Measurements from ENCODE around the gene HK2.

The HK2 gene

DNA sequence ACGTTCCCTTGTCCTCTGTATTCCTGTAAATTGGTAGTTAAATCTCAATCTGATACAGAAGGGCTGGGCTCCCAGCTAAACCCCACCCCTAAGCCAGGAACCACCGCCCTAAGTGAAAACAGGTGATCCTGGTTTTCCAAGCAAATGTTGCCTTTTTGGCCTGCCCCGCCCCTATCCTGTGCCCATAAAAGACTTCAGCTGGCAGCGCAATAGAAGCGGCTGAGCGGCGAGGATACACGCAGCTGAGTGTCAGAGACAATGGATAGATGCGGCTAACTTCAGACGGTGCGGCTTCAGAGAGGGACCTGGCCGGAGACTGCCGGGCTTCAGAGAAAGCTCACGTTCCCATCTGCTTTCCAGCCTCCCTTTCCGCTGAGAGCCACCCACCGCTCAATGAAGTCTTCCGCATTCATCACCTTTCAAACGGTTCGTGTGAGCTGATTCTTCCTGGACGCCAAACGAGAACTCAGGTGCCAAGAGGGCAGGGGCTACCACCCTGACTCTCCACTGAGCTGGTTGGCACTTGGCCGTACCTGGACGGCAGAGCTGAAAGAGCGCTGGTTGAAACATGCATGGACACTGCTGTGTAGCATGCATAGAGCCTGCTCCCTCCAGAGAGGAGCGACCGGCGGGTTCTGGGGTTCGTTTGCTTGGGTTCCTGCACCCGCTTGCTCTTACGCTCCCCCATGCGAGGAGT, 75.0 kb downstream of the HK2 start:
- H3K27me3 ChIP-seq (ENCODE audit: control insufficient read depth in 2 of 2, insufficient read depth in 2 of 2, low read length in 2 of 2), result peaks cover 0 to 2% of the 10 kb centered on the region in 2 donors

DNA sequence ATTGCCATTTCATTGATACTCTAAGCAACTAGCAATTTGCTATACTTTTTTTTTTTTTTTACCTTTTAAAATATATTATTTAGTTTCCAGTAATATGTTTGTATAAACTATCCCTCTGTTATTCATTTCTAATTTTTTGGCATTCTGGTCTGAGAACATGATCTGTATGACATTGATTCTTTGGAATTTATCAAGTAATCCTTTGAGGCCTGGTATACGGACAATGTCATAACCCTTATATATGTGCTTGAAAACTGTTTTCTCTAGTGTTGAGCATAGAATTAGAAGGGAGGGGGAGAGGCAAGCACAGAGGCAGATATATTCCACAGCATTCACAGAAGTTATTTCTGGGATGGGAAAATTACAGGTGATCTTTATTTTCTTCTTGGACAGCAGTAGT, 76.3 kb downstream of the HK2 start:
- Histone ChIP-seq H3K27me3 (ENCODE audit: control insufficient read depth in 2 of 2, insufficient read depth in 2 of 2, low read length in 2 of 2) (peaks cover 0 to 2% of the 10 kb centered on the region in 2 donors), H3K36me3 (ENCODE audit: control insufficient read depth in 2 of 2, insufficient read depth in 2 of 2, low read length in 2 of 2) (no peaks in the 10 kb centered on the region), H3K4me1 (ENCODE audit: control insufficient read depth in 2 of 2, insufficient read depth in 2 of 2, low read length in 2 of 2) (peaks cover 0 to 6% of the 10 kb centered on the region in 2 donors), H3K9ac (ENCODE audit: low read depth in 1 of 2, low read length in 2 of 2) (no peak overlapping the region), H3K4me3 (ENCODE audit: low read length in 2 of 2) (no peak overlapping the region), H3K9me3 (ENCODE audit: control insufficient read depth in 2 of 2, low read length in 2 of 2) (no peaks in the 10 kb centered on the region), H3K27ac (ENCODE audit: low read depth in 2 of 2, low read length in 2 of 2) (no peak overlapping the region)

More for the DNA sequence above, 75.0 kb downstream of the HK2 start:
- Histone ChIP-seq H3K4me3 (ENCODE audit: low read length in 2 of 2) (peak overlapping the region in 1 of 2 donors; percentile 55), H3K9me3 (ENCODE audit: control insufficient read depth in 2 of 2, low read length in 2 of 2) (no peaks in the 10 kb centered on the region), H3K27ac (ENCODE audit: low read depth in 2 of 2, low read length in 2 of 2) (no peak overlapping the region), H3K9ac (ENCODE audit: low read depth in 1 of 2, low read length in 2 of 2) (no peak overlapping the region), H3K4me1 (ENCODE audit: control insufficient read depth in 2 of 2, insufficient read depth in 2 of 2, low read length in 2 of 2) (peaks cover 0 to 6% of the 10 kb centered on the region in 2 donors), H3K36me3 (ENCODE audit: control insufficient read depth in 2 of 2, insufficient read depth in 2 of 2, low read length in 2 of 2) (no peaks in the 10 kb centered on the region)

DNA sequence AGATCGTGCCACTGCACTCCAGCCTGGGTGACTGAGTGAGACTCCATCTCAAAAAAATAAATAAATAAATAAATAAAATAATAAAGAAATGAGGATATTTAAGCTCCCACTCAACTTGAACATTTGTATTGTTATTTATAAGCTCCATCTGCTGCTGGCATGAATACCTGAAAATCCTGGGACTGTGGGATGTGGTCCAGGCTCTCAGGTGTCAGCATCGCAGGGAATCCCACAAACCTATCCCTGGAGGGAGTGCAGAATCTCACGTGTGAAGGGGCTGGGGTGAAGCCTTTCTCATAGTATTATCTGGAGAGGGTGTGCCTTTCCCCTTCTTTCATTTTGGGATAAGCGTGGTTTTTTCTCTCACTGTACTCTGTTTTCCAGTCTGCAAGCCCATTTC, 77.1 kb downstream of the HK2 start:
- Histone ChIP-seq H3K4me3 (ENCODE audit: low read length in 2 of 2) (no peak overlapping the region), H3K9me3 (ENCODE audit: control insufficient read depth in 2 of 2, low read length in 2 of 2) (no peaks in the 10 kb centered on the region), H3K4me1 (ENCODE audit: control insufficient read depth in 2 of 2, insufficient read depth in 2 of 2, low read length in 2 of 2) (peaks cover 0 to 6% of the 10 kb centered on the region in 2 donors), H3K36me3 (ENCODE audit: control insufficient read depth in 2 of 2, insufficient read depth in 2 of 2, low read length in 2 of 2) (no peaks in the 10 kb centered on the region), H3K27ac (ENCODE audit: low read depth in 2 of 2, low read length in 2 of 2) (no peak overlapping the region), H3K9ac (ENCODE audit: low read depth in 1 of 2, low read length in 2 of 2) (no peak overlapping the region), H3K27me3 (ENCODE audit: control insufficient read depth in 2 of 2, insufficient read depth in 2 of 2, low read length in 2 of 2) (peaks cover 0 to 2% of the 10 kb centered on the region in 2 donors)

GRCh38 chr2:74915743-74916142, 81.8 kb downstream of the HK2 start:
- H3K27me3 ChIP-seq (ENCODE audit: control insufficient read depth in 2 of 2, insufficient read depth in 2 of 2, low read length in 2 of 2), result peaks cover 0 to 5% of the 10 kb centered on the region in 2 donors

GRCh38 chr2:74916394-74916793, 82.5 kb downstream of the HK2 start:
- Histone ChIP-seq H3K27me3 (ENCODE audit: control insufficient read depth in 2 of 2, insufficient read depth in 2 of 2, low read length in 2 of 2) (peaks cover 0 to 5% of the 10 kb centered on the region in 2 donors), H3K9ac (ENCODE audit: low read depth in 1 of 2, low read length in 2 of 2) (no peak overlapping the region)

More at GRCh38 chr2:74915743-74916142, 81.8 kb downstream of the HK2 start:
- Histone ChIP-seq H3K36me3 (ENCODE audit: control insufficient read depth in 2 of 2, insufficient read depth in 2 of 2, low read length in 2 of 2) (no peaks in the 10 kb centered on the region), H3K4me1 (ENCODE audit: control insufficient read depth in 2 of 2, insufficient read depth in 2 of 2, low read length in 2 of 2) (peaks cover 3% of the 10 kb centered on the region in 2 donors), H3K27ac (ENCODE audit: low read depth in 2 of 2, low read length in 2 of 2) (no peak overlapping the region), H3K9ac (ENCODE audit: low read depth in 1 of 2, low read length in 2 of 2) (no peak overlapping the region), H3K4me3 (ENCODE audit: low read length in 2 of 2) (no peak overlapping the region), H3K9me3 (ENCODE audit: control insufficient read depth in 2 of 2, low read length in 2 of 2) (no peaks in the 10 kb centered on the region)

DNA sequence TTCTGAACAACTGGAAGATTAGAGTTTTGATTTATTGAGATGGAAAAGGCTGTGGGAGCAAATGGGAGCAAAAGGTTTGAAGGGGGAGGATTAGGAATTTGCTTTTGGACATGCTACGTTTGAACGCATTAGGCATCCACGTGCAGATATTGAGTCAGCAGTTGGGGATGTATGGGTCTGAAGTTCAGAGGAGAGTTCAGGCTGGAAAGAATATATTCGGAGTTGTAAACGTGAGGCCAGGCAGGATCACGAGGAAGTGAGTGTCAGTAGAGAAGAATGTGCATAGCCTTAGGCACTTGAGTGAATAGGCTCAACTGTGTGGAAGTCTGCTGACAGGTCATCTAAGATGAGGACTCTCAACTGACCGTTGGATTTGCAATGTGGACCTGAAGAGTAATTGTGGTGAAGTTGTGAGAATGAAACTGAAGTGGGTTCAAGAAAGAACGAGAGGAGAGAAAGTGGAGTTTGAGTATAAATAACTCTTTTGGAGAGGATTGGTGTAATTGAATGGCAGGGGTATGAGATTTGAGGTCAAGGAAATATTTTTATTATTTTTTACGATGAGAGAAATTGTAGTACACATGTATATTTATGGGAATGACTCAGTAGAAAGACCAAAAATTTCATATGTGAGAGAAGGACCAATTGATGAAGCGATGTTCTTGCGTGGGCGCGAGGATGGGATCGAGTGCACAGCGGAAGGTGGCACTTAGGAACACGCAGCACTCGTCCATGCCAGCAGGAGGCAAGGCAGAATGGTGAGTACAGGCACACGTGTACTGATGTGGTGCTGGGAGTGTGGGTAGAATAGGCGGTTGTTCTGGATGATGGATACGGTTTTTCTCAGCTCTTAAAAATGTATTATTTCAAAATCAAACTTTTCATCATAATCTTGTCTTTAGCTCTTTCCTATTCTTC, 84.0 kb downstream of the HK2 start:
- Histone ChIP-seq H3K4me1 (ENCODE audit: control insufficient read depth in 2 of 2, insufficient read depth in 2 of 2, low read length in 2 of 2) (peaks cover 3% of the 10 kb centered on the region in 2 donors), H3K9me3 (ENCODE audit: control insufficient read depth in 2 of 2, low read length in 2 of 2) (no peaks in the 10 kb centered on the region), H3K4me3 (ENCODE audit: low read length in 2 of 2) (no peak overlapping the region), H3K36me3 (ENCODE audit: control insufficient read depth in 2 of 2, insufficient read depth in 2 of 2, low read length in 2 of 2) (no peaks in the 10 kb centered on the region), H3K9ac (ENCODE audit: low read depth in 1 of 2, low read length in 2 of 2) (no peak overlapping the region), H3K27ac (ENCODE audit: low read depth in 2 of 2, low read length in 2 of 2) (no peak overlapping the region), H3K27me3 (ENCODE audit: control insufficient read depth in 2 of 2, insufficient read depth in 2 of 2, low read length in 2 of 2) (peaks cover 0 to 3% of the 10 kb centered on the region in 2 donors)

More at GRCh38 chr2:74916394-74916793, 82.5 kb downstream of the HK2 start:
- Histone ChIP-seq H3K9me3 (ENCODE audit: control insufficient read depth in 2 of 2, low read length in 2 of 2) (no peaks in the 10 kb centered on the region), H3K27ac (ENCODE audit: low read depth in 2 of 2, low read length in 2 of 2) (no peak overlapping the region), H3K4me3 (ENCODE audit: low read length in 2 of 2) (no peak overlapping the region), H3K36me3 (ENCODE audit: control insufficient read depth in 2 of 2, insufficient read depth in 2 of 2, low read length in 2 of 2) (no peaks in the 10 kb centered on the region), H3K4me1 (ENCODE audit: control insufficient read depth in 2 of 2, insufficient read depth in 2 of 2, low read length in 2 of 2) (peaks cover 3% of the 10 kb centered on the region in 2 donors)

DNA sequence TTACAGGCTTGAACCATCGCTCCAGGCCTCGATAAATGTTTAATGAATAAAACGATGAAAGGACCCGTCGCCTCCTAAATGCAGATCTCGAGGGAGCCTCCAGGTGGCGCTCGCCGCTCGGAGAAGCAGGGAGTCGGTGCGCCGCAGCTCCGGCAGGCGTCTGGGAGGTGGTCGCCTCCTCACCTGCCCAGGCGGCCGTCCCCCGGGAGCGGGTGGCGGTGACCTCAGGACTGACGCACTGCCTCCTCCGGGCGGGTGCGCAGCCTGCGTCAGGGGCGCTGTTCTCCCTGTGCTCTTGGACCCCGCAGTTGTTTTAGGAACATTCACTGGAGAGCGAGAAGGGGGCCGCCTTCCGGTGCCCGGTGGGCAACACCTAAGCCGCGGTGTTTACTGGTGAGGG, 85.9 kb downstream of the HK2 start:
- Histone ChIP-seq H3K4me3 (ENCODE audit: low read length in 2 of 2) (peak overlapping the region; percentile 26 to 45), H3K4me1 (ENCODE audit: control insufficient read depth in 2 of 2, insufficient read depth in 2 of 2, low read length in 2 of 2) (peaks cover 3% of the 10 kb centered on the region in 2 donors)

DNA sequence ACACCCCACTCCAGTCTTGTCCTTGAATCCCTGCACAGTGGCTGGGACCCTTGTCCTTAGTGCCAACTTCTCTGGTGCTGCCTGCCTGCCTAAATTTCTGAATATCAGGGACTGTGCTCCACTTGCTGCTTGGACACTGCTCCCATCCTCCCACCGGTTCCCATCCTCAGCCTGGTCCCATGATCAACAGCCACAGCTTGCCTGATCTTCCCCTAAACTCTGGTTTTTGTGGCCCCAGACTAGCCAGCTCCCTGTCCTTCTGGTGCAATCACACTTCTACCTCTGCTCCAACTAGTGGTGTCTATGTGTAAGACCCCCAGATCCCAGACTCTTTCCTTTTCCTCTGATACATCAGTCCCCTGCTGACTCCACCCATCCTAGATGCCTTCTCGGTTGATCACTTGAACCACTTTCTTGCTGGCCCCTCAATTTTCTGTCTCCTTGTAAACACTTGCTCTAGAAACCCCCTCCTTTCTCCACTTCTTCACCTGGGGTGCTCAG, 87.4 kb downstream of the HK2 start:
- Histone ChIP-seq H3K4me3 (ENCODE audit: low read length in 2 of 2) (no peak overlapping the region), H3K9me3 (ENCODE audit: control insufficient read depth in 2 of 2, low read length in 2 of 2) (no peaks in the 10 kb centered on the region), H3K36me3 (ENCODE audit: control insufficient read depth in 2 of 2, insufficient read depth in 2 of 2, low read length in 2 of 2) (no peaks in the 10 kb centered on the region), H3K9ac (ENCODE audit: low read depth in 1 of 2, low read length in 2 of 2) (no peak overlapping the region), H3K27me3 (ENCODE audit: control insufficient read depth in 2 of 2, insufficient read depth in 2 of 2, low read length in 2 of 2) (peaks cover 0 to 3% of the 10 kb centered on the region in 2 donors), H3K4me1 (ENCODE audit: control insufficient read depth in 2 of 2, insufficient read depth in 2 of 2, low read length in 2 of 2) (peaks cover 3% of the 10 kb centered on the region in 2 donors), H3K27ac (ENCODE audit: low read depth in 2 of 2, low read length in 2 of 2) (no peak overlapping the region)

More for the DNA sequence above, 85.9 kb downstream of the HK2 start:
- Histone ChIP-seq H3K27me3 (ENCODE audit: control insufficient read depth in 2 of 2, insufficient read depth in 2 of 2, low read length in 2 of 2) (peaks cover 0 to 3% of the 10 kb centered on the region in 2 donors), H3K9ac (ENCODE audit: low read depth in 1 of 2, low read length in 2 of 2) (no peak overlapping the region), H3K36me3 (ENCODE audit: control insufficient read depth in 2 of 2, insufficient read depth in 2 of 2, low read length in 2 of 2) (no peaks in the 10 kb centered on the region), H3K27ac (ENCODE audit: low read depth in 2 of 2, low read length in 2 of 2) (no peak overlapping the region), H3K9me3 (ENCODE audit: control insufficient read depth in 2 of 2, low read length in 2 of 2) (no peaks in the 10 kb centered on the region)

DNA sequence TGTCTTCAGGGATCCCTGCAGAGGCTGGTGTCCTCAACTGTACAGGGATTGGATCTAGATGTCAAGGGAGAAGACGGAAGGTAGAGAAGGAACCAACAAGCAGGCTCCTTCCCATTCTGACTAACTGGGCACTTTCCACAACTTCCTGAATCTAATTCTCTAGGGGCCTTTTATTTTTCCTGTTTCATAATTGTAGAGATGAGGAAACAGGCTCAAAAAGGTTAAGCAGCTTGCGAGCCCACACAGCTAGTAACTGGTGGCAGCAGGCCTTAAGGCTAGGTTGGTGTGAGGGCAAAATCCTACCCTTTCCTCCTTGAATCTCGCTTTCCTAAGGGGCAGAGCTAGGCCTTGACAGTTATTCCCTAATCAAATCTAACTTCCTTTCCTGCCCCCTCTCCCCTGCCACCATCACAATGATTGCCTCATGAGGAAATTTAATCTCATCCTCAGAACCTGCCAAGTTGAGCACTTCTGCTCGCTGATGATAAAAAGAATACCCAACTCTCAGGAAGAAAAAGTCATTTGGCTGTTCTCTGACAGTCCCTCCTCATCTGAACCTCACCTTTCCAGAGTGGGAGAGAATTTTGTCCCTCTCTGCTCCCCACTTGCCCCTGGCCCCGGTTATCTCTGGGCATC, 88.8 kb downstream of the HK2 start:
- Histone ChIP-seq H3K27ac (ENCODE audit: low read depth in 2 of 2, low read length in 2 of 2) (no peak overlapping the region), H3K4me3 (ENCODE audit: low read length in 2 of 2) (no peak overlapping the region), H3K9ac (ENCODE audit: low read depth in 1 of 2, low read length in 2 of 2) (no peak overlapping the region), H3K4me1 (ENCODE audit: control insufficient read depth in 2 of 2, insufficient read depth in 2 of 2, low read length in 2 of 2) (peaks cover 3% of the 10 kb centered on the region in 2 donors), H3K36me3 (ENCODE audit: control insufficient read depth in 2 of 2, insufficient read depth in 2 of 2, low read length in 2 of 2) (no peaks in the 10 kb centered on the region), H3K9me3 (ENCODE audit: control insufficient read depth in 2 of 2, low read length in 2 of 2) (no peaks in the 10 kb centered on the region), H3K27me3 (ENCODE audit: control insufficient read depth in 2 of 2, insufficient read depth in 2 of 2, low read length in 2 of 2) (peaks cover 0 to 3% of the 10 kb centered on the region in 2 donors)
